ENCODE results near the gene EHMT2. TPM values are rescaled to one million over a fixed set of nuclear protein-coding genes. Genes with fewer than 3 reads are reported as not detected.

The EHMT2 gene
- total and polyA plus RNA-seq, 2 donors (not counting 1 experiment from before 2014, with no cell fraction given), result 22.0 to 60.1 TPM

DNA sequence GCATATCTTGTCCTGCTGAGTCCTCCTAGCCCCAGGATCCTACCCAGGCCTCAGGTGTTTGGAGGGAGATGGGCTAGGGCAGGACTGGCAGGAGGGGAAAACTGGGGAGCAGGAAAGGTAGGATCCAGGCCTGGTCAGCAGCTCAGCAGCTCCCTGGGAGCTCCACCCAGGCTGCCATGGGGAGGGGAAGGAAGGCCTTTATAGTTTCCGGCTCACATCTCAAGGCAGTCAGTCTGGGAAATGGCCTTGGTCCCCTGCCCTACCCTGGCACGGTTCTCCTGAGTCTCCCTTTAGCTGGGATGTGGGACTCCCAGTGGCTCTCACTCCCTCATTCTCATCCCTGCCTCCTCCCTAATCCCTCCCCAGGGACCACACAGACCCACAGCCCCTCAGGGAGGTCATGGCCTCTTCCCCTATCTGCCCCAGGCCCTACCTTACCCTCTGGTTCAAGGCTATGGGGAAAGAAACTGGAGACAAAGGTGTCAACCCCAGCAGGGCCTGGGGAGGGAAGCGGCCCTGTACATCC is 20.3 kb downstream of the EHMT2 start:
- H3K4me1 ChIP-seq (ENCODE audit: control insufficient read depth, extremely low read depth, insufficient read depth, low read length), result peaks cover under 1% of the 10 kb centered on the region
- no peak overlapping the region for H3K27ac ChIP-seq (ENCODE audit: insufficient read depth, low read length)
- DNase-seq (ENCODE audit: low read depth in 2 of 2), result no peak
- H4K20me1 ChIP-seq (ENCODE audit: control insufficient read depth, extremely low read depth, insufficient read depth, low read length), result peaks cover 1% of the 10 kb centered on the region
- no peaks in the 10 kb centered on the region for H3K79me2 ChIP-seq (ENCODE audit: control insufficient read depth, insufficient read depth, low read length)
- no peak for TF ChIP-seq EZH2 (IDR thresholded peaks at IDR 0.05; ENCODE audit: low read length, missing control alignments)
- TF ChIP-seq, protein P1, sequence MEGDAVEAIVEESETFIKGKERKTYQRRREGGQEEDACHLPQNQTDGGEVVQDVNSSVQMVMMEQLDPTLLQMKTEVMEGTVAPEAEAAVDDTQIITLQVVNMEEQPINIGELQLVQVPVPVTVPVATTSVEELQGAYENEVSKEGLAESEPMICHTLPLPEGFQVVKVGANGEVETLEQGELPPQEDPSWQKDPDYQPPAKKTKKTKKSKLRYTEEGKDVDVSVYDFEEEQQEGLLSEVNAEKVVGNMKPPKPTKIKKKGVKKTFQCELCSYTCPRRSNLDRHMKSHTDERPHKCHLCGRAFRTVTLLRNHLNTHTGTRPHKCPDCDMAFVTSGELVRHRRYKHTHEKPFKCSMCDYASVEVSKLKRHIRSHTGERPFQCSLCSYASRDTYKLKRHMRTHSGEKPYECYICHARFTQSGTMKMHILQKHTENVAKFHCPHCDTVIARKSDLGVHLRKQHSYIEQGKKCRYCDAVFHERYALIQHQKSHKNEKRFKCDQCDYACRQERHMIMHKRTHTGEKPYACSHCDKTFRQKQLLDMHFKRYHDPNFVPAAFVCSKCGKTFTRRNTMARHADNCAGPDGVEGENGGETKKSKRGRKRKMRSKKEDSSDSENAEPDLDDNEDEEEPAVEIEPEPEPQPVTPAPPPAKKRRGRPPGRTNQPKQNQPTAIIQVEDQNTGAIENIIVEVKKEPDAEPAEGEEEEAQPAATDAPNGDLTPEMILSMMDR (conservative IDR thresholded peaks at IDR 0.05 in 1 of 2, IDR thresholded peaks at IDR 0.05 in 1 of 2; ENCODE audit: low read depth in 1 of 2, low read length in 2 of 2), result no peak
- no peak overlapping the region for H2AFZ ChIP-seq (ENCODE audit: low read length)
- H3K36me3 ChIP-seq (ENCODE audit: control insufficient read depth, insufficient read depth, low read length), result peaks cover 15% of the 10 kb centered on the region
- H3K27me3 ChIP-seq (ENCODE audit: control insufficient read depth, insufficient read depth, low read length), result no peaks in the 10 kb centered on the region
- no peak overlapping the region for H3K9ac ChIP-seq (ENCODE audit: insufficient read depth, low read length)
- H3K4me2 ChIP-seq (ENCODE audit: extremely low read depth, insufficient read depth, low read length), result no peak overlapping the region
- H3K4me3 ChIP-seq (replicated peaks in 1 of 4; ENCODE audit: control extremely low read depth in 1 of 4, insufficient read depth in 1 of 4, low read depth in 3 of 4, low read length in 4 of 4), result no peak overlapping the region
- no peaks in the 10 kb centered on the region for H3K9me3 ChIP-seq (ENCODE audit: control insufficient read depth, insufficient read depth, low read depth, low read length)

- no peak overlapping the region for H3K4me2 ChIP-seq (ENCODE audit: extremely low read depth, insufficient read depth, low read length)
- H3K79me2 ChIP-seq (ENCODE audit: control insufficient read depth, insufficient read depth, low read length), result no peaks in the 10 kb centered on the region
- no peak overlapping the region for H3K4me3 ChIP-seq (replicated peaks in 1 of 4; ENCODE audit: control extremely low read depth in 1 of 4, insufficient read depth in 1 of 4, low read depth in 3 of 4, low read length in 4 of 4)
- H3K4me1 ChIP-seq (ENCODE audit: control insufficient read depth, extremely low read depth, insufficient read depth, low read length), result no peaks in the 10 kb centered on the region
- no peak overlapping the region for H2AFZ ChIP-seq (ENCODE audit: low read length)
- DNase-seq (ENCODE audit: low read depth in 2 of 2), result no peak
- H3K9me3 ChIP-seq (ENCODE audit: control insufficient read depth, insufficient read depth, low read depth, low read length), result no peaks in the 10 kb centered on the region
- no peak for TF ChIP-seq EZH2 (IDR thresholded peaks at IDR 0.05; ENCODE audit: low read length, missing control alignments)
- TF ChIP-seq, protein P1 (conservative IDR thresholded peaks at IDR 0.05 in 1 of 2, IDR thresholded peaks at IDR 0.05 in 1 of 2; ENCODE audit: low read depth in 1 of 2, low read length in 2 of 2), result no peak
- H3K36me3 ChIP-seq (ENCODE audit: control insufficient read depth, insufficient read depth, low read length), result peaks cover 12% of the 10 kb centered on the region
- H3K27me3 ChIP-seq (ENCODE audit: control insufficient read depth, insufficient read depth, low read length), result no peaks in the 10 kb centered on the region
- no peak overlapping the region for H3K9ac ChIP-seq (ENCODE audit: insufficient read depth, low read length)
- H4K20me1 ChIP-seq (ENCODE audit: control insufficient read depth, extremely low read depth, insufficient read depth, low read length), result peaks cover 1% of the 10 kb centered on the region
- no peak overlapping the region for H3K27ac ChIP-seq (ENCODE audit: insufficient read depth, low read length)
Measured at GRCh38 chr6:31876357-31876756, 21.1 kb downstream of the EHMT2 start.

DNA sequence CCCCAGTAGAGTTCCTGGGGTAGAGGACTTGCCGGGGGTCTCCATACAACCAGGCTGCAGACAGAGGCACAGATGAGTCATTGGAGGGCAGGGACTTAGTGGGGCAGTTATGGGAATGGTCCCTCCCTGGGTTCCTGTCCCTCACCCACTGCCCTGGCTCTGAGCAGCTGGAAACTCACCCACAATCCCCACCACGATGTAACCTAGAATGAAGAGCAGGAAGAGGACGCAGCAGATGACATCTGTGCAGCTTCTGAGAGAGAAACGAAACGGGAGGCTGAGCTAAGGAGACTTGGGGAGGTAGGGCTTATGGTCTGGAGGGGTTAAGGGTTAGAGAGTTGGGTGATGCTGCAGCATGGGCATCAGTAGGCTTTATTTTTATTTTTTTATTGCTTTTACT is 21.6 kb downstream of the EHMT2 start:
- Histone ChIP-seq H3K27me3 (ENCODE audit: control insufficient read depth, insufficient read depth, low read length) (no peaks in the 10 kb centered on the region), H2AFZ (ENCODE audit: low read length) (no peak overlapping the region), H3K9me3 (ENCODE audit: control insufficient read depth, insufficient read depth, low read depth, low read length) (no peaks in the 10 kb centered on the region), H3K79me2 (ENCODE audit: control insufficient read depth, insufficient read depth, low read length) (no peaks in the 10 kb centered on the region), H3K4me1 (ENCODE audit: control insufficient read depth, extremely low read depth, insufficient read depth, low read length) (no peaks in the 10 kb centered on the region), H3K4me2 (ENCODE audit: extremely low read depth, insufficient read depth, low read length) (no peak overlapping the region), H3K9ac (ENCODE audit: insufficient read depth, low read length) (no peak overlapping the region), H3K4me3 (replicated peaks in 1 of 4; ENCODE audit: control extremely low read depth in 1 of 4, insufficient read depth in 1 of 4, low read depth in 3 of 4, low read length in 4 of 4) (no peak overlapping the region), H3K27ac (ENCODE audit: insufficient read depth, low read length) (no peak overlapping the region), H3K36me3 (ENCODE audit: control insufficient read depth, insufficient read depth, low read length) (peaks cover 9% of the 10 kb centered on the region), H4K20me1 (ENCODE audit: control insufficient read depth, extremely low read depth, insufficient read depth, low read length) (no peaks in the 10 kb centered on the region)
- DNase-seq (ENCODE audit: low read depth in 2 of 2), result no peak
- no peak for TF ChIP-seq EZH2 (IDR thresholded peaks at IDR 0.05; ENCODE audit: low read length, missing control alignments)
- TF ChIP-seq, protein P1 (conservative IDR thresholded peaks at IDR 0.05 in 1 of 2, IDR thresholded peaks at IDR 0.05 in 1 of 2; ENCODE audit: low read depth in 1 of 2, low read length in 2 of 2), result no peak
